G401 (cell line): Measurements from ENCODE around the gene GRPEL2. TPM values are rescaled to one million over a fixed set of nuclear protein-coding genes. Genes with fewer than 3 reads are reported as not detected.
A peak's percentile ranks its signal among the peaks of the same experiment; 100 is the strongest.

Experiments used
- DNase-seq: peaks from one replicate; pipeline ENCODE4 v3.0.0-alpha.2; 2015; ENCODE audit warnings: low spot score
- in situ Hi-C: cut with HindIII; loops from 2 replicates; pipeline ENCODE4 v1.10.0; 2016; ENCODE audit warnings: low sequenced_read_pairs, mixed read lengths
- total RNA-seq: library from RNA; depleted of rRNA; stranded (reverse); fragments of >200 nt; shearing (Covaris generic); gene quantifications from 2 replicates; pipeline ENCODE4 v1.2.3, GENCODE V29; 2014

Gene GRPEL2
- total RNA-seq, 1 experiment from 2014 or later: 22.9 TPM

DNA sequence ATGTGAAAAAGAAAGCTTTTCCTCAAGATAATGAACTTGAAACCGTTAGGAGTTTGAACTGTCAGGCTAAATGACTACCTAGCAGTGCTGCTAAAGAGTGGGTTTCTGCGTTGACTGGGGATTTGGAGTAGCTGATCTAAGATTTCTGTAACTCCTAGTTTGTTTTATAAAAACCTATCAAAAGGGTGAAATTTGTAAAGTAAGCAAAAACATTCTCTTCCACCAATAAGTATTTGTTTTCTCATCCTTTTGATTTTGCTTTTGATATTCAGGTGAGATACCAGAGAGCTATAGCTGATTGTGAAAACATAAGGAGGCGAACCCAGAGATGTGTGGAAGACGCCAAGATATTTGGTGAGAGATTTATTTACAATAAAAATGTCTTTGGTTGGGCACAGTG lies 4.1 kb downstream of the GRPEL2 start:
- DNase-seq: no peak
- in situ Hi-C loops: no loop called here

DNA sequence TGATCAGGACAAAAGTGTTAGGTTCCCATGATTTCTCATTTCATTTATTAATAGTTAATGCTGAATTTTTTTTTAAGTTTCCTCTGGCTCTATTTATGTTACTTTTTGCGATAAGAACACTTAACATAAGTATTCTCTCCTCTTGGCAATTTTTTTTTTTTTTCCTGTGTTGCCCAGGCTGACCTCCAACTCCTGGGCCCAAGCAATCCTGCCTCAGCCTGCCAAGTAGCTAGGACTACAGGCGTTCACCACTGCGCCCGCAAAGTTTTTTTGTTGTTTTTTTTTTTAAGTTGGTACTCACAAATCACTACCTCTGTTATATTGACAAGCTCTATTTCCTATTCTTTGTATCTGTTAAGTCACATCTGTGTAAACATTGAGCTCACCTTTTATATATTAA lies 6.9 kb downstream of the GRPEL2 start:
- in situ Hi-C loops: no loop called here
- DNase-seq: no peak

DNA sequence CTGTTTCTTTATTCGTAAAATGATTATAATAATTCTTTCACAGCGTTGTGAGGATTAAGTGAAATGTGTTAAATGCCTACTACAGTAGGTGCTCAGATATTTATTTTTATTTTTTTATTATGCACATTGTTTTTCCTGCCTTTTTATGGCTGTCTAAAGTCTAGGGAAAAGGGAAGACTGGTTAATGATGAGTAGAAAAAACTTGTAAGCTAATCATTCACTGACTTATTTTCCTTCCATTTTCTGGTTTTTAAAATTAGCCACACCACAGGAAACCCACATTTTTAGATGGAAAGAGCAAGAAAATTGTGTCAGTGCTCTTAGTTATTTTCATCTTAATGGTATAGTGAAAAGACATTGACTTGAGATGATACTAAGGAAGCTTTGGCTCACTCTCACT lies 8.6 kb downstream of the GRPEL2 start:
- in situ Hi-C loops: no loop called here
- no peak for DNase-seq

DNA sequence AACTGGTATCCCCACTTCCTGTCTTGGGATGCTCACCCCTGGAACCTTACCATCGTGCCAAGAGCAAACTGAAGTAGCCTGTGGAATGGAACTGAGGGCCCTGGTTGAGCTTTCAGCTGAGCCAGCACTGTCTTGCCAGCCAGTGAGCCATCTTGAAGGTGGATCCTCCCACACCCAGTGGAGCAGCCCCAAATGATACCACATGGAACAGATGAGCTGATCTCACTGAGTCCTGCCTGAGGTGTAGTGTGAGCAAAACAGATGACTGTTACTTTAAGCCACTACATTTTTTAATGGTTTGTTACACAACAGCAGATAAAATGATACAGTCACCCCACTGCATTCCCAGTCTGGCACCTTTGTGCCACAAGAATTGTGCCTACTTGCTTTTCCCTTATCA lies 10.4 kb downstream of the GRPEL2 start:
- in situ Hi-C loops: no loop called here
- no peak for DNase-seq

DNA sequence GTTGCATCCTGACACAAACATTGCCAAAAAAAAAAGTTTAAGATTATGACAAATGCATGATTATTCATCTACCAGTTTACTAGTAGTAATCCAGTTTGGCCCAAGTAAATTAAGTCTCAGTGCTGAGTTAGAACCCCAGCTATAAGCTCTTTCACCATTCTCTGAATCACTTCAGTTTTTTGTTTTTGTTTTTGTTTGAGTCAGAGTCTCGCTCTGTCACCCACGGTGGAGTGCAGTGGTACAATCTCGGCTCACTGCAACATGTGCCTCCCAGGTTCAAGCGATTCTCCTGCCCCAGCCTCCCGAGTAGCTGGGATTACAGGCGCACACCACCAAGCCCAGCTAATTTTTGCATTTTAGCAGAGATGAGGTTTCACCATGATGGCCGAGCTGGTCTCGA lies 11.1 kb downstream of the GRPEL2 start:
- in situ Hi-C loops: no loop called here
- no peak for DNase-seq

DNA sequence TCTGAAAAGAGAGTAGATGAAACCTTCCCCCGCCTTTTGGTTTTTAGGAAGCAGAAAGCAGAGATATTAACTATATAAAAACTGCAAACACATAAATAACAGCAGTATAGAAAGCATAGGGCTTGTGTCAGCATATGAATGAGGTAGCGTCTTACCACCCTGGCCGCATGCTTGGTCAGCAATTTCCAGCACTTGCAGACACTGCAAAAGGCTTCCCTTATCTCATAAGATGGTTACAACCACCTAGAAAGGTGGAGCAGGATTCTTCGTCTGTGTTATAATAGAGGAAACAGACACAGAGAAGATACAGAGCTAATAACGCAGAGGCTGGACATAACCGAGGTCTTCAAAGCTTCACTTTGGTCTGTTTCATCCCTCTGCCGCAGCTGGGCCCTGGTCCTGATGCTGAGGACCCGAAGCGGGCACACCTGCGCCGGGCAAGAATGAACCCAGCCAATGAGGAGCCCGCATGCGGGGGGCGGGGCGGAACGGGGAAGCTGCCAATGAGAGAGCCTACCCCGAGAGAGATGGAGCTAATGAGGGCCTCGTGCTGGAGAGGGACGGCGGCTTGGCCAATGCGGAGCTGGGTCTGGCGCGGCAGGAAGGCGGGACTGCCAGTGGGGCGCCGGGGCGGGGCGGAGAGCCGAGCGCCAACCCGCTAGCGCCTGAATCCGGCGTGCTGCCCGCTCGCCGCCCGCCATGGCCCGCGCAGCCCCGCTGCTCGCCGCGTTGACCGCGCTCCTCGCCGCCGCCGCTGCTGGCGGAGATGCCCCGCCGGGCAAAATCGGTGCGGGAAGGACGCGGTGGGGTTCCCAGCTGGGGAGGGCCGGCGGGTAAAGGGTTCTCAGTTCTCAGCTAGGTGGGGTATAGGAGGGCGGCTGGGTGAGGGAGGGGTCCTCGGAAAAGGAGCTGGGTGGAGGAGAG lies 12.3 kb downstream of the GRPEL2 start, which contains the start of gene PCYOX1L:
TSS of gene PCYOX1L (plus strand) at position 677 of the 924 bp plus-strand sequence. CDS start at position 700, 23 bp downstream.
- peak; percentile 98 for DNase-seq
- in situ Hi-C loops: no loop called here

DNA sequence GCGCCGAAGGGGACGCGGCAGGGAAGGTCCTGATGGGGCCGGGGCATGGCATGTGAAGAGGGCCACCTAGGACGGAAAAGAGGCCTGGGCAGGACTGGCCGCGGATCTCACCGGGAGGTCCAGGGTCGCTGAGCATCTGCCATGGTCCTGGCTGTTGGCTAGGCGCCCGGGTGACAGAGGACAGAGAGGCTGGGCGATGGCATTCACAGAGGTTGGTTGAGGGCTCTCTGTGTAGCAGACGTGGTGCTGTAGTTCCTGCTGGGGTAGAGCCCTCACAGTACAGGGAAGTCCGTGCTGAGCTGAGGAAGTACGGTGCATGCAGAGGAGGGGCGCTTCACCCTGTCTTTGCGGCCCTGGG lies 13.0 kb downstream of the GRPEL2 start:
- peak; percentile 77 for DNase-seq

DNA sequence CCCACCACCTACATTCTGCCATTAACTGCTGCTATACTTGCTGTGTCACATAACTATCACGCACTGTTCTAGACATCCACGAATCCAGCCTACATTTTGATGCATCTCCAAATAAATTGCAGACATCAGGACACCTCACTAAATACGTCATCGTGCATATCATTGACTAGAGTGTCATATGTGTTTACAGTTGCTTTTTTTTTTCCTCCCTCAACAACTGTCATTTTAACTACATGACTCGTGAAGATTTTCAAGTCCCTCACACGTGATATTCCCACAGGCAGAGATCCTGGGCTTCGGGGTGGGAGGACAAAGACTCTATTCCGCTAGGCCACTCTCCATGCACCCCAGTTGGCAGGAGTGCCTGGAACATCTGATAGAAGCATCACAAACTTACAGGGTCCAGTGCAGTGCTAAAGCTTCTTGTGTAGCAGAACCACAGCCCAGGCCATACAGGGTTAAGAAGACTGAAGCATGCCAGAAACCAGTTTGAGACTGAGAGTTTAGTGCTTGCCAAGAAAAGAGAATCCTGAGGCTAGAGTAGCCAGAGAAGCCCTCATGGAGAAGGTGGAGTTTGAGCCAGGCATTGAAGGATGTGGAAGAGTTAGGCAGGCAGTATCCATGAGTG lies 13.7 kb downstream of the GRPEL2 start:
- in situ Hi-C loops: no loop called here
- DNase-seq: peak; percentile 48

More for the DNA sequence above, 13.0 kb downstream of the GRPEL2 start:
- in situ Hi-C loops: no loop called here

DNA sequence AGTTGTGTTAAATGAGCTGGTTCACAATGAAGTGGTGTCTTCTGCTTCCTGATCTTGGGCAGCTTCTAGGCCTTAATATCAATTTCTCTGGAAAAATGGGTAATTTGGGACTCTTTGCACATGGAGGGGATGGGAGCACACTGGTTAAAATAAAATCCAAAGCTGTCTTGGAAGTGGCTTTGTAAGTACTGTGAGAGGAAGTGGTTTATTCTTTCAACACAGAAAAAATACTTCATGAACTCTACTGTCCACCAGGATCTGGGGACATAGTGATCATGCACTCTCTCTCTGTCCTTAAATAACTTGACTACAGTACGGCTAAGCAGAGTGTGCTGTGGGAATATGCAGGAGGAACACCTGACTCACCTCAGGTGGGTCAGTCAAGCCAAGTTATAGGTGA lies 15.0 kb downstream of the GRPEL2 start:
- in situ Hi-C loops: no loop called here
- no peak for DNase-seq

DNA sequence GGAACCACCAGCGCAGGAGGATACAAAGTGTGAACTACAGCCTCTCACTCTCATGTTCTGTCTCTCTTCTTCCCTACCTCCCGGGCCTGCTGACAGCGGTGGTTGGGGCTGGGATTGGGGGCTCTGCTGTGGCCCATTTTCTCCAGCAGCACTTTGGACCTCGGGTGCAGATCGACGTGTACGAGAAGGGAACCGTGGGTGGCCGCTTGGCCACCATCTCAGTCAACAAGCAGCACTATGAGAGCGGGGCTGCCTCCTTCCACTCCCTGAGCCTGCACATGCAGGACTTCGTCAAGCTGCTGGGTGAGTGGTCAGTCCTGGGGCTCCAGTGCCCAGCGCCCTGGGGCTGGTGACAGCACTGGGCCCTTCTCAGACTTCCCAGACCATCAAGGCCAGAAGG lies 17.2 kb downstream of the GRPEL2 start:
- DNase-seq: no peak
- in situ Hi-C loops: no loop called here

DNA sequence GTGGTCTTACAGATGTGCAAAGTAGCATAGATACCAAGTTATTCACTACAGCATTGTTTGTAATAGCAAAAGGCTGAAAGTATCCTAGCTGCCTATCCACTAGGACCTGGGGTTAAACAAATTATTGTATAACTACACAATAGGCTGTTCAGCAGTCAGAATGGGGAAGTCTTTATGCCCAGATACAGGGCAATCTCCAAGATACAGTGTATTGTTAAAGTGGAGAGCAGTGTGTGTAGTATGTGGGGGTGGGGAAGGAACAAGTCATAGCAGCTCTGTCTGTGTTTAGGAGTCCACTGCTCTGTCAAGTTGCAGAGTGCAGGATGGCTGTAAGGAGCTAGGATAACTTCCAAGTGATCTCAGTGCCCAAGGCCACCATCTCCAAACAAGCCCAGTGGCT lies 18.1 kb downstream of the GRPEL2 start:
- in situ Hi-C loops: no loop called here
- DNase-seq: no peak

DNA sequence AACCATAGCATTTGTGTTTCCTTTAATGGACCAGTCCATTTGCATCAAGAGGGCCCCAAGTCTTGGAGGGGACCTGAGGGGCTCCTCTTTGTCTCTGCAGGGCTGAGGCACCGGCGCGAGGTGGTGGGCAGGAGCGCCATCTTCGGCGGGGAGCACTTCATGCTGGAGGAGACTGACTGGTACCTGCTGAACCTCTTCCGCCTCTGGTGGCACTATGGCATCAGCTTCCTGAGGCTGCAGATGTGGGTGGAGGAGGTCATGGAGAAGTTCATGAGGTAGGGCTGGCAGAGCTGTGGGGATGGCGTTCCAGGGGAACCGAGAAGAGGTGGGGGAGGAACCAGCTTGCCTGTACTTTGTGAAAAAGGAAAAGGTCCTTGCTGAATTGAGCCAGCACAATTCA lies 18.6 kb downstream of the GRPEL2 start:
- in situ Hi-C loops: no loop called here

DNA sequence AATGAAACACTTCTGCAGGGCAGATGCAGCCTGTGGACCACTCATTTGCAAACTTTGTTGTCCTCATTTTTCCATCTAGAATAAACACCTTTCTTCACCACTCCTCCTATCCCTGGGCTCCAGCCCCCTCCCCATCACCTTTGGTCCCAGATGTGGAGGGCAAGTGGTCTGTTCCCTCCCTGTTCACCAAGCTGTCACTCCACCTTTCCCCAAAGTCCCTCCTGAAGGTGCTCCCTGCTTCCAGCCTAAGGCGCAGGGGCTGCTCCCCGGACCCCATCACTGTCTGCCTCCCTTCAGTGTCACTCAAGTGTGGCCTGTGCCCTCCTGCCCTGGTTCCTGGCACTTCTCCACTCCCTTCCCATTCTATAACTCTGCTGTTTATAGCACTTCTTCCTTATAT lies 19.4 kb downstream of the GRPEL2 start:
- in situ Hi-C loops: no loop called here
- DNase-seq: no peak

More for the DNA sequence above, 18.6 kb downstream of the GRPEL2 start:
- no peak for DNase-seq

DNA sequence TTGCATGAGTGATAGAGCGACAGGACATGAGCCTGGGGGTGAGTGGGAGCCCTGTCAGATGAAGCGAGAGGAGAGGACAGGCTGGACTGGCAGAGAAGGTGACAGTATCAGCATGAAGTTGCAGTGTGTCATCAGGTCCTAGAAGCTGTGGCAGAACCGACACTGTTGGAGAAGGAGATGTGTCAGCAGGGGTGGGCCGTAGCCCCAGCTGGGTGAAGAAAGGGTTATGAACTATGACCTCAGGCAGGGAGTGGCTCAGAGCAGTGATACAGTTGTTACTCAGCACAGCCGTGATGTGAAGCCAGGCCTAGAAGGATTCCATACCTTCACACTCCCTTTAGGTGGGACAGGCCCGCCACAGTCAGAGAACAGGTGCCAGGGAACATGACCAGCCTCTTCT lies 20.1 kb downstream of the GRPEL2 start:
- in situ Hi-C loops: no loop called here
- no peak for DNase-seq

DNA sequence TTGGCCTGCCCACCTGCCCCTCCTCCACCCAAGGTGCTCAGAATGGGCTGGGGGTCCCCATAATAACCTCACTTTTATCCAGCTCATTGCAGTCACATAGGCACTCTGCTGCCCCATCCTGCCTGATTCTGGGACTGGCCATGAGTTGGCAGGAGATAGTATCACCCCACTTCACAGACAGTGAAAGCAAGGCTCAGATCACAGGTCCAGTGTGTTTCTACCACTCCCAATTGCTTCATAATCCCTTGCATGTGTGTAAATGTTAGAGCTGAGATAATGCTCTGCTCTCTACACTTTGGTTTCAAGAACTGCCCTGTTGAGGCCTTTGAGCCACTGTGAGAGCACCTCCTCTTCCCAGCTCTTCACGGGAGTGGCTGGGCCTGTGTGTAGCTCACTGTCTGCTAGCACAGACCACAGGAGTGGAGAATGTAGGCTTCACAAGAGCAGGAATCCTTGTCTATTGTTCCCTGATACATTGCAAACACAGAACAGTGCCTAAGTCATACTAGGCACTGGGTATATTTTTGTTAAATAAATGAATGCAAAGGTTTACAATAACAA lies 20.9 kb downstream of the GRPEL2 start:
- in situ Hi-C loops: no loop called here
- DNase-seq: no peak

DNA sequence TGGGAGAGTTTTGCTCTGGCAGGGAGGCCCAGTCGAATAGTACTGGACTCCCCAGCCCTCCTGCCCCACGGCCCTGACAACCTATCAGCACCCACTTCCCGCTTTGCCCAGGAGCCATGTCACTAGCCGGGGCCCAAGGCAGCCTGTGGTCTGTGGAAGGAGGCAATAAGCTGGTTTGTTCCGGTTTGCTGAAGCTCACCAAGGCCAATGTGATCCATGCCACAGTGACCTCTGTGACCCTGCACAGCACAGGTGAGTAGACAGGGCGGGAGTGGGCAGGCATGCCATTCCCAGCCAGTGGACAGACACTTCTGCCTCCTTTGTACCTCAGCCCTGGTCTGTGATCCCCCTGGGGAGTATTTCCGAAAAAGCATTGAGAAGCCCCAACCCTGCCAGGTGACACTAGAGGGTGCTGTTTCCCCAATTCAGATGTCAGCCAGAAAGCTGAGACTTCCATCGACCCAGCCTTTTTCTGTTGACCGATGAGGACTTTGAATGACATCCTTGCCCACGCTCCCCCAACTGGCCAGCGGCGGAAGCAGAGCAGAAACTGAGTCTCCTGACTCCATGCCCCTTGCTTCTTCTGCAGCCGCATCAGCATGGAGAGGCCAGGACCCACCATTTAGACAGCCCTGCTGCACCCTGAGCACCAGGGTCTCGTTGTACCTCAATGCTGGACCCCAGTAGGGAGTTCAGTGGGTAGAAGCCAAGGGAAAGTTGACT lies 22.1 kb downstream of the GRPEL2 start:
- in situ Hi-C loops: no loop called here
- DNase-seq: peak; percentile 67

DNA sequence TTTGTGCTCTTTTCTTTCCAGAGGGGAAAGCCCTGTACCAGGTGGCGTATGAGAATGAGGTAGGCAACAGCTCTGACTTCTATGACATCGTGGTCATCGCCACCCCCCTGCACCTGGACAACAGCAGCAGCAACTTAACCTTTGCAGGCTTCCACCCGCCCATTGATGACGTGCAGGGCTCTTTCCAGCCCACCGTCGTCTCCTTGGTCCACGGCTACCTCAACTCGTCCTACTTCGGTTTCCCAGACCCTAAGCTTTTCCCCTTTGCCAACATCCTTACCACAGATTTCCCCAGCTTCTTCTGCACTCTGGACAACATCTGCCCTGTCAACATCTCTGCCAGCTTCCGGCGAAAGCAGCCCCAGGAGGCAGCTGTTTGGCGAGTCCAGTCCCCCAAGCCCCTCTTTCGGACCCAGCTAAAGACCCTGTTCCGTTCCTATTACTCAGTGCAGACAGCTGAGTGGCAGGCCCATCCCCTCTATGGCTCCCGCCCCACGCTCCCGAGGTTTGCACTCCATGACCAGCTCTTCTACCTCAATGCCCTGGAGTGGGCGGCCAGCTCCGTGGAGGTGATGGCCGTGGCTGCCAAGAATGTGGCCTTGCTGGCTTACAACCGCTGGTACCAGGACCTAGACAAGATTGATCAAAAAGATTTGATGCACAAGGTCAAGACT lies 22.8 kb downstream of the GRPEL2 start:
- DNase-seq: no peak
- in situ Hi-C loops: no loop called here

DNA sequence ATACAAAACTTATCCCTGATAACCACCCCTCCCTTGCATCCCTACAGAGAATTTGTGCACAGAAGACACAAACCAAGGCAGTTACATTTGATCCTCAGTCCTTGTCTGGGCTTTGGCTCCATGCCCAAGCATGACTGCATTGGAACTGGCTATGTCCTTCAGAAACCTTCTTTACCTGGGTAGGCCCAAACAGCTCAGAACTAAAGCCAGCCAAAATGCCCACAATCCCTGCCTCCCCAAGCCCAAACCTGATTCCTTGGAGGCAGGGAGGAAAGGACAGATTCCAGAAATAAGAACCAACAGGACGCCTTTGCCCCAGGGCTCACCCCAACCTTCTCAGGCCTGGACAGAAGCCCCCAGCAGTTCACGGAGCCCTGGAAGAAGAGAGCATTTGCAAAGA lies 25.6 kb downstream of the GRPEL2 start:
- in situ Hi-C loops: no loop called here
- DNase-seq: peak; percentile 28

DNA sequence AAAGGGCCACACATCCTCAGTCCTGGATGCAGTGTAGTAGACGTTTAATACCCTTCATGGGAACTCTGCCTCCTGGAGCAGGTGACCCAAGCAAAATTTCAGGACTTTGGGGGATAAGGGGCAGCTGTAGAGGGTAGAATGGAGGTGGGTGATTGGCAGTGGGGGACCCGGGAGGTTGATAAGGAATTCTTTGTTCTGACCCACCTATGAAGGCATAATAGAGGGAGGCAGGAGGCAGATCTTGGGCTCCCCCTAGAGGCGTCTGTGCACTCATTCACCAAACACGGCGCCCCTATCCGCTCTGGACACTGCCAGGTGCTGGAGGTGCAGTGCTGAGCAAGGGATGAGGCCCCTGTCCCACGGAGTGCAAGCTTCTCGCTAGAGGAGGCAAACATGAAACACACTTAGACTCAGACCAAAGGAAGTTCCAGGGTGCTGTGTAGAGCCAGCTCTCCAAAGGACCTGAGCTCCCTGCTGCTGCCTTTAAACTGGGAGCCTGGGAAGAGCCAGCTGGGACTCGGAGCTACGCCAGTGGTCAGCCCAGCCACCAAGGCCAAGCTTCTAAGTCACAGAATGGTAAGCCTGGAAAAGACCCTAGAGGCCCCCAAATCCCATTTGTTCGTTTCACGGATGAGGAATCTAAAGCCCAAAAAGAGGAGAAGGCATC lies 26.1 kb downstream of the GRPEL2 start:
- in situ Hi-C loops: no loop called here

More for the DNA sequence above, 26.1 kb downstream of the GRPEL2 start:
- DNase-seq: peak; percentile 55
